H9 (cell line): ENCODE measurements around the gene RTN4R. TPM values are rescaled to one million over a fixed set of nuclear protein-coding genes. Genes with fewer than 3 reads are reported as not detected.
A peak's percentile ranks its signal among the peaks of the same experiment; 100 is the strongest.

Experiments
- DNase-seq: peaks from one replicate; pipeline ENCODE4 v3.0.0-alpha.2; 2017
- H2AFZ ChIP-seq: one replicate; pipeline ENCODE4 v1.6.1; 2013; ENCODE audit warnings: mild to moderate bottlenecking, low read length, control low read depth, moderate library complexity
- H2AK5ac ChIP-seq: 2 replicates; pipeline ENCODE4 v1.6.1; 2013; ENCODE audit warnings: low read length, control low read depth, mixed read lengths; ENCODE audit not compliant: insufficient read length
- H2BK120ac ChIP-seq: one replicate; pipeline ENCODE4 v1.6.1; 2013; ENCODE audit warnings: low read depth, mild to moderate bottlenecking, low read length, control low read depth, inconsistent platforms; ENCODE audit not compliant: poor library complexity, severe bottlenecking
- H2BK12ac ChIP-seq: 2 replicates; pipeline ENCODE4 v1.6.1; 2013; ENCODE audit warnings: low read length, control low read depth, mixed read lengths, low read depth; ENCODE audit not compliant: insufficient read length
- H2BK15ac ChIP-seq: 2 replicates; pipeline ENCODE4 v1.6.1; 2013; ENCODE audit warnings: low read depth, low read length, control low read depth
- H2BK20ac ChIP-seq: one replicate; pipeline ENCODE4 v1.6.1; 2013; ENCODE audit warnings: low read depth, mild to moderate bottlenecking, low read length, control low read depth, inconsistent platforms; ENCODE audit not compliant: poor library complexity, severe bottlenecking
- H2BK5ac ChIP-seq: 2 replicates; pipeline ENCODE4 v1.6.1; 2013; ENCODE audit warnings: low read length, control low read depth, mixed read lengths; ENCODE audit not compliant: insufficient read length
- H3K14ac ChIP-seq: 2 replicates; pipeline ENCODE4 v1.6.1; 2013; ENCODE audit warnings: low read length, control low read depth; ENCODE audit not compliant: insufficient read depth
- H3K18ac ChIP-seq: 2 replicates; pipeline ENCODE4 v1.6.1; 2013; ENCODE audit warnings: low read depth, mild to moderate bottlenecking, mixed read lengths, low read length, control low read depth; ENCODE audit not compliant: insufficient read length
- H3K23ac ChIP-seq: 2 replicates; pipeline ENCODE4 v1.6.1; 2013; ENCODE audit warnings: low read length, control low read depth, mixed read lengths, low read depth; ENCODE audit not compliant: insufficient read length
- H3K23me2 ChIP-seq: 2 replicates; pipeline ENCODE4 v1.6.1; 2013; ENCODE audit warnings: low read depth, mild to moderate bottlenecking, mixed read lengths, low read length, control low read depth; ENCODE audit not compliant: insufficient read length, poor library complexity, severe bottlenecking
- H3K27ac ChIP-seq: 2 replicates; pipeline ENCODE4 v1.5.1; 2013; ENCODE audit warnings: low read length, control low read depth, mixed read lengths, low read depth; ENCODE audit not compliant: insufficient read length
- H3K27me3 ChIP-seq: 2 replicates; pipeline ENCODE4 v1.6.1; 2013; ENCODE audit warnings: low read length, control low read depth, inconsistent platforms; ENCODE audit not compliant: insufficient read depth
- H3K4ac ChIP-seq: 2 replicates; pipeline ENCODE4 v1.6.1; 2013; ENCODE audit warnings: low read depth, mild to moderate bottlenecking, control low read depth, inconsistent platforms, low read length, moderate library complexity
- H3K4me1 ChIP-seq: 2 replicates; pipeline ENCODE4 v1.6.1; 2013; ENCODE audit warnings: low read length, control low read depth, inconsistent platforms; ENCODE audit not compliant: insufficient read depth
- H3K4me2 ChIP-seq: 2 replicates; pipeline ENCODE4 v1.6.1; 2013; ENCODE audit warnings: low read length, control low read depth, mixed read lengths; ENCODE audit not compliant: insufficient read length, insufficient read depth
- H3K56ac ChIP-seq: 2 replicates; pipeline ENCODE4 v1.6.1; 2013; ENCODE audit warnings: low read depth, mild to moderate bottlenecking, mixed read lengths, low read length, control low read depth; ENCODE audit not compliant: insufficient read length
- H3K79me1 ChIP-seq: 2 replicates; pipeline ENCODE4 v1.6.1; 2013; ENCODE audit warnings: low read depth, mild to moderate bottlenecking, moderate library complexity, low read length, control low read depth, inconsistent platforms; ENCODE audit not compliant: insufficient read depth, poor library complexity, severe bottlenecking
- H3K79me2 ChIP-seq: 2 replicates; pipeline ENCODE4 v1.6.1; 2013; ENCODE audit warnings: low read length, control low read depth, inconsistent platforms; ENCODE audit not compliant: insufficient read depth
- H3K9ac ChIP-seq: 2 replicates; pipeline ENCODE4 v1.6.1; 2013; ENCODE audit warnings: low read length, control low read depth, mixed read lengths; ENCODE audit not compliant: insufficient read length; ENCODE audit errors: extremely low read depth
- H3K9me3 ChIP-seq: one replicate; pipeline ENCODE4 v1.6.1; 2013; ENCODE audit warnings: low read depth, low read length, inconsistent platforms; ENCODE audit not compliant: control insufficient read depth
- H3T11ph ChIP-seq: one replicate; pipeline ENCODE4 v1.6.1; 2013; ENCODE audit warnings: mild to moderate bottlenecking, low read length, control low read depth, inconsistent platforms
- H4K20me1 ChIP-seq: one replicate; pipeline ENCODE4 v1.6.1; 2013; ENCODE audit not compliant: control insufficient read depth, insufficient read length, insufficient read depth
- H4K5ac ChIP-seq: 2 replicates; pipeline ENCODE4 v1.6.1; 2013; ENCODE audit warnings: low read depth, mild to moderate bottlenecking, mixed read lengths, low read length, control low read depth; ENCODE audit not compliant: insufficient read length
- H4K8ac ChIP-seq: replicated peaks from 2 replicates; pipeline ENCODE4 v1.6.1; 2013; ENCODE audit warnings: low read length, control low read depth, mixed read lengths, low read depth; ENCODE audit not compliant: insufficient read length
- H4K91ac ChIP-seq: 2 replicates; pipeline ENCODE4 v1.6.1; 2013; ENCODE audit warnings: low read depth, mild to moderate bottlenecking, moderate library complexity, mixed read lengths, low read length, control low read depth; ENCODE audit not compliant: insufficient read length
- H3K27ac Mint-ChIP-seq, 3 experiments: 2 replicates in 2 of 3; 3 replicates in 1 of 3; pipeline ENCODE4 v1.8.0; 2020 to 2021; ENCODE audit warnings: mixed read lengths in 3 of 3, mild to moderate bottlenecking in 1 of 3, moderate library complexity in 1 of 3
- H3K27me3 Mint-ChIP-seq: 2 replicates; pipeline ENCODE4 v1.8.0; 2021; ENCODE audit warnings: low read depth, mild to moderate bottlenecking, moderate library complexity, mixed read lengths
- H3K36me3 Mint-ChIP-seq, 3 experiments: 2 replicates in 2 of 3; 3 replicates in 1 of 3; pipeline ENCODE4 v1.8.0; 2020 to 2021; ENCODE audit warnings: low read depth in 3 of 3, mixed read lengths in 3 of 3; ENCODE audit not compliant: insufficient read depth in 1 of 3
- H3K4me1 Mint-ChIP-seq, 2 experiments: 2 replicates each; pipeline ENCODE4 v1.8.0; 2020; ENCODE audit warnings: mixed read lengths in 2 of 2
- H3K4me3 Mint-ChIP-seq, 2 experiments: 2 replicates in 1 of 2; 3 replicates in 1 of 2; pipeline ENCODE4 v1.8.0; 2020 to 2021; ENCODE audit warnings: mild to moderate bottlenecking in 2 of 2, mixed read lengths in 2 of 2, moderate library complexity in 1 of 2
- H3K9me3 Mint-ChIP-seq, 2 experiments: 2 replicates in 1 of 2; 3 replicates in 1 of 2; pipeline ENCODE4 v1.8.0; 2020; ENCODE audit warnings: mild to moderate bottlenecking in 2 of 2, mixed read lengths in 2 of 2, moderate library complexity in 1 of 2
- CTCF ChIP-seq: fragments of 200-600 bp; sonication (generic); conservative IDR thresholded peaks from 3 replicates; pipeline ENCODE4 v1.8.0; 2021; ENCODE audit warnings: antibody characterized with exemption, mild to moderate bottlenecking
- WGBS: extraction: QIAGEN DNeasy Blood & Tissue Kit; methylation state at CpG from one replicate; pipeline ENCODE4 v1.1.7; 2013; ENCODE audit warnings: missing lambda C conversion rate, low lambda C conversion rate, mixed read lengths; ENCODE audit not compliant: insufficient read length; ENCODE audit errors: extremely low coverage; 5-methylcytosine and 5-hydroxymethylcytosine counted together
- total RNA-seq: library from RNA; stranded (reverse); gene quantifications from 2 replicates; pipeline ENCODE4 v1.2.1, GENCODE V29; 2021

RTN4R gene
- total RNA-seq, 1 experiment from 2014 or later, result 19.0 TPM

- Histone ChIP-seq H3K56ac (no peak overlapping the region), H2BK120ac (no peak overlapping the region), H3K23me2 (no peaks in the 10 kb centered on the region), H3T11ph (no peak overlapping the region), H4K91ac (no peak overlapping the region), H3K4me1 (no peaks in the 10 kb centered on the region; the same call in 1 of the 2 replicates), H3K9me3 (no peaks in the 10 kb centered on the region), H3K4ac (no peak overlapping the region), H2AFZ (no peak overlapping the region), H3K79me1 (no peaks in the 10 kb centered on the region), H4K8ac (no peak overlapping the region), H3K4me2 (no peak overlapping the region), H2BK12ac (no peak overlapping the region), H4K5ac (no peak overlapping the region), H3K14ac (peak overlapping the region; percentile 71), H3K27me3 (no peaks in the 10 kb centered on the region), H3K18ac (peak overlapping the region; percentile 75), H4K20me1 (no peaks in the 10 kb centered on the region), H2AK5ac (no peak overlapping the region), H3K23ac (no peak overlapping the region), H2BK20ac (no peak overlapping the region), H3K79me2 (no peaks in the 10 kb centered on the region), H3K27ac (no peak overlapping the region), H2BK5ac (no peak overlapping the region), H2BK15ac (no peak overlapping the region), H3K9ac (no peak overlapping the region)
- Mint-ChIP-seq H3K4me1 (peaks cover 24 to 41% of the 10 kb centered on the region in 2 experiments), H3K27ac (peak overlapping the region; percentile 49 to 86 (median 53); a peak in 5 of 7 replicates), H3K27me3 (peaks cover under 1% of the 10 kb centered on the region), H3K9me3 (no peaks in the 10 kb centered on the region), H3K36me3 (no peaks in the 10 kb centered on the region), H3K4me3 (no peak overlapping the region; a peak in 1 of 5 replicates)
- no CpG with 5 or more reads among the region's 4 CpGs for WGBS
- TF ChIP-seq CTCF, result no peak
- no peak for DNase-seq
These were observed 65.0 kb downstream of the RTN4R start for GRCh38 chr22:20203142-20203551.
